Retinal pigment epithelial cell (primary cell): ENCODE measurements around the gene SYNDIG1.

Source experiments
- DNase-seq: peaks from one replicate; pipeline ENCODE4 v3.0.0-alpha.2; 2010; ENCODE audit warnings: low read depth
- H3K4me3 ChIP-seq: 2 replicates; pipeline ENCODE4 v1.5.1; 2011; ENCODE audit warnings: mild to moderate bottlenecking, low read length, control low read depth, moderate library complexity
- CTCF ChIP-seq: conservative IDR thresholded peaks from 2 replicates; pipeline ENCODE4 v1.5.1; 2011; ENCODE audit warnings: low read depth, low read length, control low read depth, inconsistent platforms

SYNDIG1 gene

GRCh38 chr20:24646321-24646720 lies 176.9 kb downstream of the SYNDIG1 start:
- DNase-seq, result no peak
- no peak for TF ChIP-seq CTCF

DNA sequence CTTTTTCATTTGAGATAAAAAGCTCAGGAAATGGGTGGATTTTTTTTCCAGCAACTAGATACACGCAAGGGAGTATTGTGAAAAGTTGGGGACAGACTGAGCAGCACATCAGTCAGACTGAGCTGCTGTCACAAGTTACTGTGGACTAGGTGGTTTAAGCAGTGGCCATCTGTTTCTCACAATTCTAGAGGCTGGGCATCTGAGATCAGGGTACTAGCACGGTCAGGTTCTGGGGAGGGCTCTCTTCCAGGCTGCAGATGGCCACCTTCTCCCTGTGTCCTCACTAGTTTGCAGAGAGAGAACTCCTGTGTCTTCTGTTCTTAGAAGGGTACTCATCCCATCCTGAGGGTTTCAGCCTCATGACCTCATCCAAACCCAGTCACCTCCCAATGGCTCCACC lies 178.3 kb downstream of the SYNDIG1 start:
- DNase-seq, result no peak
- no peak for TF ChIP-seq CTCF
- H3K4me3 ChIP-seq, result no peak overlapping the region

More at GRCh38 chr20:24646321-24646720, 176.9 kb downstream of the SYNDIG1 start:
- no peak overlapping the region for H3K4me3 ChIP-seq

DNA sequence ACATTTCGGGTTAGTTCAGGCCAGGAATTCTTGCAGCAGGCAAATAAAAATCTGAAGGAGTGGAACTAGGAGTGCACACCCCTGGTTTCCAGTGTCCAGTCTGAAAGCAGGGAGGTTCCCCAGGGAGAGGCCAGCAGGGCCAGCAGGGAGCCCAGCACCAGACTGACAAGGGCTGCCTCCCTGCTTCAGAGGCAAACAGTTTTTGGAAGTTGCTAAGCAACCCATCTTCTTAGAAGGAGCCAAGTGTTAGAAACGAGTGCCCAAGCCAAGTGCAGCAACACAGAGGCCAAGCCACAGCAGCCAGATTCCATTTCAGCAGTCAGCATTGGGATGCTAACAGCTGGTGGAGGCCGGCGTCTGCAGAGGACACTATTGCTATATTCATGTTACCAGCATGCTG lies 179.1 kb downstream of the SYNDIG1 start:
- no peak overlapping the region for H3K4me3 ChIP-seq
- no peak for TF ChIP-seq CTCF
- no peak for DNase-seq

GRCh38 chr20:24648919-24649318 lies 179.5 kb downstream of the SYNDIG1 start:
- no peak for DNase-seq
- no peak overlapping the region for H3K4me3 ChIP-seq
- TF ChIP-seq CTCF, result no peak

DNA sequence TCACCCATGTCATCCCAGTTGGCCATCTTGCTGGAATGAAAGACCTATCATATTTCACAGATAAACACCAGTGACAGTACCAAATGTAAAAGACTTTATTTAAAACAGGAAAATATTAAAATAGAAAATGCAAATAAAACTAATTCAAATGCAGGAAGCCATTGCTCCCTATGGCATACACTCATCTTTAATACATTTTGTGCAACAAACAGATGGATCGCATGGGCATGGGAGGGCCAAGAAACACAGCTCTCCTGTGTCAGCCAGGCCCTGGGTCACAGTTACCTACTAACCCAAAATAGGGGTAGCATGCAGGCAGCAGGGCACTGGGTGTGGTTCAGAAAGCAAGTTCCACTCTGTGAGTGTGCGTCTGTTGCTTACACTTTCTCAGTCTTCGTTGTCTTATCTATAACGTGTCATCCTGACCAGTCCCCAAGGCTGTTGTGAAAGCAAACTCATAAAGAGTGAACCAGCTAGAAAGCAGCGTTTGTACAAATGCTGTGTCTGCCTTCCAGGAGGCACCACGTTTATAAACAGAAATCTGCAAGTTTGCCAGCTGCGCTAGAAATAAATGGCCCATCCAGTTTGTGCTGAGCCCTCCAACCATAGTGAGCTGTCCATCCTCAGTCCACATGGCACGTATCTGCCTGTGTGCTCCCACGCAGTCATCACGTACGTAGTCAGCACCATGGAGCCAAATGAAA lies 180.5 kb downstream of the SYNDIG1 start:
- DNase-seq, result no peak
- no peak overlapping the region for H3K4me3 ChIP-seq
- no peak for TF ChIP-seq CTCF

DNA sequence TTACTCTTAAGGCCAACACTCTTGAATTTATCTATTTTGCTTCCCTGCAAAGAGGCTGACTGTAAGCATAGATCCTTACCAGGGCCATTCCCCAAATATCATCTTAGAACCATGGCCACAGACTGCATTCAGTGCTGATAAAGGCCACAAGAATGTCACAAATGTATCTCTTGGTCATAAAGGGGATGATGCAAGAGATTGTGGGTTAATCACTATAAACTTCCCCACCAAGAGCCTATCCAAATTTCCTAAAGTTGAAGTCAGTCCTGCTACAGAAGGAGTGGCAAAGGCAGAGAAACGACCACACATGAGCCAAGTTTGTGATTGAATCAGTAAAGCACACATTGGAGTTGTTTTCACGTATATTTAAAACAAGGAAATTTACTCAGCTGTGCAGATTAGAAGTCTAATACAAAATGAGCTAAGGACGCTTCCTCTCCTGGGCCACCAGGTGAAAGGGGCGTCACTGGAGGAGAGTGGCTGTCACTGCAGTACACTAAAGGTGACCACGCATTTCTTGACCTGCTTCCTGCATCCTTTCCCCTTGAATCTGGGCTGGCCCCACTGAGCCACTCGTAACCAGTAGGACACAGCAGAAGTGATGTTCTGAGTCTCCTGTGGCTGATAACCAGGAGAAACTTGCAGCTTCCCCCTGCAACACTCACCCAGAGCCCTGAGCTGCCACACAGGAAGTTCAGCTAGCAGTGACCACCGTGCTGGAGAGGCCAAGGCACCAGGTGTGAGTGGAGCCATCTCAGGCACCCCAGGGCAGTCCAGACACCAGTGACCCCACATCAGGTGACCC lies 181.9 kb downstream of the SYNDIG1 start:
- no peak overlapping the region for H3K4me3 ChIP-seq
- no peak for TF ChIP-seq CTCF
- DNase-seq, result no peak

GRCh38 chr20:24651976-24652345 lies 182.5 kb downstream of the SYNDIG1 start:
- TF ChIP-seq CTCF, result no peak
- no peak overlapping the region for H3K4me3 ChIP-seq
- no peak for DNase-seq
